GM18951 (cell line): ENCODE data around the gene ARPC5.

Experiments
- POLR2A ChIP-seq: IDR thresholded peaks from 4 replicates; pipeline ENCODE4 v1.6.1; 2011; ENCODE audit warnings: mild to moderate bottlenecking; ENCODE audit not compliant: insufficient read length, insufficient read depth; ENCODE audit errors: extremely low read depth
- in situ Hi-C: fragments of 300-500 bp; cut with MboI; formaldehyde crosslinking; loops from one replicate; pipeline ENCODE4 v1.12.0; 2022; ENCODE audit warnings: low sequenced_read_pairs, mixed read lengths, inconsistent platforms; ENCODE audit not compliant: unreplicated experiment

ARPC5 gene

DNA sequence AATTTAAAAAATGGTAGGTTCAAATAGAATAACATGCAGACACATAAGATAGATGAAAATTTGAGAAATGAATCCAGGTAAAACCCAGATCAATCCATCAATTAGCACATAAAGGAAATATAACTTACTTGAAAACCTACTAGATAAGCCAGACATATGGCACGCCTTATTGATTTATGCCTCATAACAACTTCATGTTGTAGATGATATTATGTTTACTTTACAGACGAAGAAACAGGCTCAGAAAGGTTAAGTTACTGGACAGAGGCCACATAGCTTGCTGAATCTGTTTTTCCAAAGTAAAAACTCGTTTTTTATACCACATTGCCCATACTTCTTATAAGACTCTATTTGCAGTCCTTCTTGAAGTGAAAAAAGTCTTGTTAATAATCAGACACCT is 23.2 kb downstream of the ARPC5 start:
- in situ Hi-C loops = no loop called here
- TF ChIP-seq POLR2A = no peak

DNA sequence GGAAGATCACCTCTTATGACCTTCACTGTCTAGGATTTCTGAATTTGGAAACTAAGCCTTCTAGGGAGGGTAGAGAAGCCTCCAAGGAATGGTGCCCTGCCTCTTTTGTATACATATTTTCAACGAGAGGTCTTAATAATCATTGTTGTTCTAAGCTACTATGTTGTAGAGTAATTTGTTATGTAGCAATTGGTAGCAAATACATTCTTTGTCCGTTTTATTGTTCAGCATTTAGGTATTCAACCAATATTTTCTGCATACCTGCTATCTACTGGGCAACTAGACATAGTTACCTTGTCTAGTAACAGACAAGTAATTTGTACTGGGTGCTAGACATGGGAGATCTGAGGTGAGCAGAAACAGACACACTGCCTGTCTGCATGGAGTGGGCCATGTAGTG is 24.6 kb downstream of the ARPC5 start:
- TF ChIP-seq POLR2A = no peak
- in situ Hi-C loops = no loop called here

DNA sequence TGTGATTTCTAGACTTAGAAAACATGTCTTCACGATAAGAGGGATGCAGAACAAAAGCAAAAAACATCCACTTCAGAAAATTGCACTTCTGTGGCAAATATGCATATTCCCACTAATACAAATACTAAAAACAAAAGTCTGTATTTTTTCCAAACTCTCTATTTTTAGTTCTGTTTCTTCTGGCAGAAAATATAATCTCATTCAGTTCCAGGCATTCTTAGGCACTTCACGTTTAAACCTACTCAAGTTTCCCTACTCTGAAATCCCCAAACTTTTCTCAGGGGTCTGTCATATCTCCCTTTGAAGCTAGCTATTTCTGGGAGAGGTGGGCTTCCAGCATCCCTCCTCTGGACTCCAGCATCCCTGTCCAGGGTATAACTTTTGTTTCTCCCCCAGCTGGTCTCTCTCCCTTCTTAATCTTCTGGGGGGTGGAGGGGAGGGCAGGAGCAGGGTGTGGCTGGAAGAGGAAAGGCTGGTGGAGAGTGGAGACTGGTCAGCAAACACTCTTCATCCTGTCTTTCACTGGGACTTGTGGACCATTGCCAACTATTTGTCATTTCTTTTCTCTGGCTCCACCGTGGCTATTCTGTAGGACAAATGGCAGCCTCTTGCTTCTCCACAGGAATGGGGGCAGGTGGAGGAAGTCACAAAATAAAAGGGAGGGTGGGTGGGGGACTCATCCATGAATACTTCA is 25.7 kb downstream of the ARPC5 start:
- in situ Hi-C loops = no loop called here
- no peak for TF ChIP-seq POLR2A

DNA sequence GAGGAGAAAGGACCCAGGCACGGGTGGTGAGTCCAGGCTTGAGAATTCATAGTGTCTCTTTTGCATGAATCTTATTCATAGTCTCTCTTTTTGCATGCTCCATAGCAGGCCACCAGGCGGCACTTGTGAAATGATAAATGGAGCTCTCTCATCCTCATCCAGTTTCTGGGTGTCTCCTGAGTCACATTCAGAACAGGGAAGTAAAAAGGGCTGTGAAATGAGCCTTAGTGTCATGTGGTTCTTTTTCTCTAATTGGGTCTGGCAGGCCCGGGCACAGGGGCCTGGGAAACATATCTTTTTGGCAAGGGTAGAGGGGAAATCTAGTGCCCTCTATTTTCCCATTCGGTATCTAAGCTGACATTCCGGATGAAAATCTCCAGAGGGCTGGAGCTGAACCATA is 26.3 kb downstream of the ARPC5 start:
- no peak for TF ChIP-seq POLR2A
- in situ Hi-C loops = no loop called here

DNA sequence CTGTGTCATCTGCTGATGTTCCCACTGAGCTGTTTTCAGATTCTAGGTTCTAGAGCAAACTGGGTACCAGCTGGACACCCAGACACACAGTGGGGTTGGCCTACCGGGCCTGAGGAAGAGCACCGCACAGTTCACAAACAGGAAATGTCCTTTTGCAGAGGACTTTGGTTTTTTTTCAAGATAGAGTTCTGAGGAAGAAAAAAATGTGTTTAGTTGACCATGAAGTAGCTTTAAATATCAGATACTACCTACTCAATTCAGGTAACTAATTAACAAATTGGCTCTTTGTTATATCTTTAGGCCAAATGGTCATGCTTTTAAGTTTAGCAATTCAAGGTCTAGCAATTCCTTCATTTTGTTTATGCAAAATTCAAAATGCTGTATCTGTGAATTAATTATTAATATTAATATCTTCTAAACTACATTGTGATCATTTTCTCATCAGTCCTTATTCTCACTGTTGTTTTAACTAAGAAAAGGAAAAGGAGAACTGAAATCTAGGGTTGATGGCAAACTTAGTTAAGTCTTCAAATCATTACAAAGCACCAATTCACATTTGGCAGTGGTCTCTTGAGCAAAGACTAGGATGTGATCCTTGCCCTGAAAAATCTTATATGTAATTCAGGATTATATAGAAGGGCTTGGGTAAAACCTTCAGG is 28.1 kb downstream of the ARPC5 start:
- peak; percentile 26 for TF ChIP-seq POLR2A
- in situ Hi-C loops = no loop called here

DNA sequence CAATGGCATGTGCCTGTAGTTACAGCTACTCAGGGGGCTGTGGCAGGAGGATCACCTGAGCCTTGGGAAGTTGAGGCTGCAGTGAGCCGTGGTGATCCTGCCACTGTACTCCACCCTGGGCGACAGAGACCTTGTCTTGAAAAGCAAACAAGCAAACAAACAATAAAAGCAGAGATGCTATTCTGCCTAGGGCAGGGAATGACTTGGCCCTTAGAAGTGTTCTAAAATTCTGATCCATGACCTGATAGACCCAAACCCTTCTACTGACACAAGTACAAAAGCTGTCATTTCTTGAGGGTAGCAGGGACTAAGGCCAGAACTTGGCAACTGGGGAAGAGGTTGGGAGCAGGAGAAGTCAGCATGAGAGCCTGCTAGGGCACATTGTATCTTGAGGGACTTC is 29.7 kb downstream of the ARPC5 start:
- TF ChIP-seq POLR2A = no peak
- in situ Hi-C loops = no loop called here

DNA sequence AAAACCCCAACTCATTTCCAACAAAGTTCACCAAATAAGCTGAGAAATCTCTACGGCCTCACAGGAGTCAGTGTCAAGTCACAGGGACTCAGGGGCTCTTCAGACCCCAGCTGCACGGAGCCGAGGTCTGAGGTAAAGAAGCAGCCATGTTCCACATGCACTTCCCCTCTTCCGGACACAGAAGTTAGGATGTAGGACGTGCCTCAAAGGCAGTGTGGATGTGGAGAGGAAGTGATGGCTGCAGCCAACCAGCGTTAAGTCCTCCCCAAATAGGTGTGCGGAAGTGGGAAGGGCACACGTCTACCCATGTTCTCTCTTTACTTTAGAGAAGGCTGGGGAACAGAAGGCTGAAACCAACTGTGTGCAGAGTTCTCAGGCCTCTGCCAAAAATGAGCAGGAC is 30.8 kb downstream of the ARPC5 start:
- in situ Hi-C loops = no loop called here
- TF ChIP-seq POLR2A = peak; percentile 13

DNA sequence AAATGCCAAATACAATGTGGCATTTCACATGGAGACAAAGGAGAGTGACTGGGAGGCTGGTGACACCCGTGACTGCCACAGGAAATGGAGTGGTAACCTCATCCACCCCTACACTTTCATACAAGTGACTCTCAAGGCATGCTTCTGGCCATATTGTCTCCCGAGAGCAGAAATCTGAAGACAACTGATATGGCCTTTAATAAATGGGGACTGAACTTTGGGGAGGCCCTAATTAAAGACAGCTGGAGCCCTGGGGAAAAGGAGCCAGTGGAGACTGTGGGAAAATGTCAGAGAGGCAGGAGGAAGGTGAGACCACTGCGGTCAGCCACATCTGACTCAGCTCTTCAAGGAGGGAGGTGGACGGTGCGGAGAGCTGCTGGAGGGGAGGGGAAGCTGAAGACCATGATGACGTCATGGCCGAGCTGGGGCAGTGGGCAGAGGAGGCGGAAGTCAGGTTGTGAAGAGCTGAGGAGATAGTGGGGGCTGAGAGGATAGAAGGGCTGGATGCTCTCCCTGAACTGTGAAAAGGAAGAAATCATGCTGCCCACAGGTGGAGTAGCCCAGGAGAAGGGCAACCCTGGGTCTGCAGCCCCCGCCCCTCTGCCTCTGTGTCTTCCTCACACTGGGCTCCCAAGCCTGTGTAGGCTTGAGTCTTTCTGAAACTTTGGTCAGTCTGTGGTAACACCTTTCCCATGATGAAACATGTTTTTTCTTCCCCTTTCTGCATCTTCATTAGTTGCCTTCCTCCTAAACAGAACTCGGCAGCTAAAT is 31.4 kb downstream of the ARPC5 start:
- in situ Hi-C loops = no loop called here
- no peak for TF ChIP-seq POLR2A

DNA sequence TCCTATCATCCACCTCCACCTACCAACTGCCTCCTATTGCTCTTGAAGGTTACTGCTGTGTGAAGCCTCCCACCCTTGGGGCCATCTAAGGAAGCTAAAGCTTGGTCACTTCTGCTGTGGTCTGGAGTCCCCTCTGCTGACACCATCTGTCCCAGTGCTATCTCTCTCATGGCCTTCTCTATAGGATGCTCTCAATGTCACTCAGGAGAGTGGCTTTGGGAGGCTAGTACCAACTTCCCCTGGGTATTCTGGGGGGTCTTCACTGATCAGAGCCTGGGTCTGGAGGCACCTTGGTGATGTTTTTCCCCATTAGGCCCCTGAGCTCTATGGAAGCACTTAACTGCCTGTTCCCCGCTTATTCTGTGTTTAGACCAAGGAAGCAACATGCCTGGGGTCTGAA is 33.1 kb downstream of the ARPC5 start:
- TF ChIP-seq POLR2A = no peak
- in situ Hi-C loops = no loop called here

DNA sequence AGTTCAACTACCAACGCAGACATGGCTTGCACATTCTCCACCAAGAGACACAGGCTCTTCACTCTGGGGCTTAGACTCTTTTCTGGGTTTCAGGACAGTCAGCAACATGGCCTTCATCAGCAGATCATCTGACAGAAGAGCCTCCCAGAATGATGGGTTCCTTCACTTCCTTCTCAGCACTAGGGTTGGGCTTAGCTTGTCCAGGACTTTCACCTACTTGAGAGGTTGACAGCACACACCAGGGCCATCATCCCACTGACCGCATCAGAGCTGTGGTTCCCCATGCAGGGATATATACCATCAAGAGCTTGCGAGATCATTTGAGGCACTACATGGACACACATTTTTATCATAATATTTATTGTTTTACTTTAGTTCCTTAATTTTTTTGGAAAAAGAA is 34.9 kb downstream of the ARPC5 start:
- TF ChIP-seq POLR2A = no peak
- in situ Hi-C loops = no loop called here

DNA sequence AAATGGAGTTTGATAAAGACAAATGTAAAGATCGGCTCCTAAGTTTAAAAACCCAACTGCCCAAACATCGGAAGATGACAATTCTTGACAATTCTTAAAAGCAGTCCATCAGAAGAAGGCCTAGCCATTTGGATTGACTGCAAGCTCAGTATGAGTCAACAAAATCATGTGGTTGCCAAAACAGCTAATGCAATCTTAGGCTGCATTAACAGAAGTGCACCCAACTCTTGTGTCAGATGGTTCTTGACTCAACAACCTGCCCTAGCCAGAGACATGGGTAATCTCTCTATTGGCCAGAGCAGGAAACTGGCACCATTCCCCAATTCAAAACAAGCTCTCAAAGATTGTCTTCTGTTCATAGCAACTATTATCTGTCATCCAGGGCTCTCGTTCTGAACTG is 35.4 kb downstream of the ARPC5 start:
- TF ChIP-seq POLR2A = no peak
- in situ Hi-C loops = no loop called here

DNA sequence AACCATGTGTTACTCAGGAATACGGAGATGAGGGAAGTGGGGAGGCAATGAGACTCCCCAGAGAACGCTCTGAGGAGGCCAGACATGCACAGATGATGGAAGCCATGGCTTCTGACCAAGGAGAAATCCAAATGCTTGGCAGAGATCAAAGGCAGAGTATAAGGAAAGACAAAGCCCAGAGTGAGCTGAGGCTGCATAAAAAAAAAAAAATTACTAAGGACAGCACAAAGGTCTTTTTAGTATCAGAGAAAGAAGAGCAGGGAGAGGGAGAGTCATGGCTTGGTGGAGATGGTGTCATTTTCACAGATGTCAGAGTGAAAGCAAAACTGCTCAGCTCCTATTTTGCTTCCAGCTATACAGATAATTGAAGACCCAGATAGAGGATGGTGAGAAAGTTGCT is 37.2 kb downstream of the ARPC5 start:
- in situ Hi-C loops = no loop called here
- TF ChIP-seq POLR2A = no peak

DNA sequence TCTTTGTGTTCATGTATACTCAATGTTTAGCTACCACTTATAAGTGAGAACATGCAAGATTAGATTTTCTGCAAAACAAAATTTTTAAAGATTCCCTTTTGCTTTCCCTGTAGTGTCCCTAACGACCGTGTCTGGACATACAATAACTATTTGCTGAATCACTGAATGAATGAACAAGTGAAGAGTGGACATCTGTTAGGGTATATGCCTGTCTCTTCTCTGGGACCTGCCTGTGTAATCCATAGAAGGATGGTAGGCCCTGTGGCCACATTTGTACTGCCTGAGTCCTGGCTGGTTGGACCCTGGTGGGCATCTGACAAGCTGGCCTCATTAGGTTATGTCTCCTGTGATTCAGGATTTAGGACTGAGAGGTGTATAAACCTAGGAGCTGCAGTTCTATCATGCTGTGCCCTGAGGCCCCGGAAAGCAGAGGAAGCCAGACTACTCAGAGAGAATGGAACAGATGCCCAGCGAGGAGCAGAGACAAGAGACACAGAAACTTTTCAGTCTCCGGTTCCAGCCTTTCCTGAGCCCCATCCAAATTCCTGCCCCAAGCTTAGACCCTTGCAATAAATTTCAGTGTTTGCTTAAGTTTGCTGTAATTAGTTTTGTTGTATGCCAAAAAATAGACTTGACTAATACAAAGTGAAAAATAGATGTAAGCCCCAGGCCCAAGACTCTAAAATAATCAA is 37.8 kb downstream of the ARPC5 start:
- no peak for TF ChIP-seq POLR2A
- in situ Hi-C loops = no loop called here
